ENCODE results near the gene ARHGEF19. TPM values are rescaled to one million over a fixed set of nuclear protein-coding genes. Genes with fewer than 3 reads are reported as not detected.
A peak's percentile ranks its signal among the peaks of the same experiment; 100 is the strongest.
"Not testable (repeated sequence)": the region's sequence is repeated elsewhere in the genome, so short reads cannot be mapped to it uniquely, and the experiment has no call there.

ARHGEF19 gene
- total and polyA plus RNA-seq, 2 experiments from 2014 or later = 21.0 to 24.8 TPM

DNA sequence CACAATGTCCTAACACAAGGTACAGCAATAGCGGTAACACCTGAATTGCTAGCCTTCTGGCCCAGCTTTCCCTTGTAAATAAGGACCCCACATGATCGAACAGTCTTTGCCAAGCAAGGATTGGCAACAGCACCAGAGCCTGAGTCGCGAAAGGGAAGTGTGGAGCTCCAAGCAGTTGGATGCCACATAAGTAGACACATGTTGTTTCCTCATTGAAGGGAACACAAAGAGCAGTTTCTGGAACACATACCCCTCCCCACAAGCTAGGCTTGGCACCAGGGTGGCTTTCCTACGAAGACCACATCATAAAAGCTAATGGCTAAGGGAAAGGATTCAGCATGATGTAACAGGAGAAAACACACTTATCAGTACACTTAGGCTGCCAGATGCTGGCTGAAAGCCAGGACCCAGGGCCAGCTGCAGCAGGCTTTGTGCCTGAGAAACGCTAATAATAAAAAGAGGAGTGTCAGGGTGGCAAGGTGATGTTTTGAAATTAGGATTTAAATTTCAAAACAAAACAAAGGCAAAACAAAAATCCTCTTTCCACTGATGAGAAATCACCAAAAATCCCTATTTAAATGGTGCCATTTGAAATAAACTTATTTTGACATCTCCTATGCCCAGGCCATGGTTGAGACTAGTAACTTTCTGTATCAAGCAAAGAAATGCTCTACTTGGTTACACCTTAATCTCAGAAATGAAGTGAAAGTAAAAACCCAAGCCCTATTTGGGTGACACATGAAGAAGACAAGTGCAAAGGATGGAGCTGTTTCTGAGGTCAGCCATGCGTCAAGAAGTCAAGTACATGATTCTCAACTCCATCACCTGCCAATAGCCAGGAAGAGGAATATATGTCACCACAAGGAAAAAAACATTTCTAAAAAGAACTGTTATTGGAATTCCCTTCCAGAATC is 36.4 kb upstream of the ARHGEF19 start:
- H3K9me3 ChIP-seq (ENCODE audit: low read depth) = no peaks in the 10 kb centered on the region
- H3K79me2 ChIP-seq = no peaks in the 10 kb centered on the region
- no peak overlapping the region for H2AFZ ChIP-seq
- no peak overlapping the region for H3K4me3 ChIP-seq
- H3K27me3 ChIP-seq = no peaks in the 10 kb centered on the region
- H4K20me1 ChIP-seq (ENCODE audit: insufficient read depth, poor library complexity, severe bottlenecking) = no peaks in the 10 kb centered on the region
- DNase-seq (ENCODE audit: low spot score) = peak; percentile 78
- H3K36me3 ChIP-seq (replicated peaks; ENCODE audit: insufficient read depth, low read depth) = no peaks in the 10 kb centered on the region
- 61% methylated on average over 7 of the region's 7 CpGs for WGBS (ENCODE audit: low lambda C conversion rate, missing lambda C conversion rate)
- TF ChIP-seq, protein P1, sequence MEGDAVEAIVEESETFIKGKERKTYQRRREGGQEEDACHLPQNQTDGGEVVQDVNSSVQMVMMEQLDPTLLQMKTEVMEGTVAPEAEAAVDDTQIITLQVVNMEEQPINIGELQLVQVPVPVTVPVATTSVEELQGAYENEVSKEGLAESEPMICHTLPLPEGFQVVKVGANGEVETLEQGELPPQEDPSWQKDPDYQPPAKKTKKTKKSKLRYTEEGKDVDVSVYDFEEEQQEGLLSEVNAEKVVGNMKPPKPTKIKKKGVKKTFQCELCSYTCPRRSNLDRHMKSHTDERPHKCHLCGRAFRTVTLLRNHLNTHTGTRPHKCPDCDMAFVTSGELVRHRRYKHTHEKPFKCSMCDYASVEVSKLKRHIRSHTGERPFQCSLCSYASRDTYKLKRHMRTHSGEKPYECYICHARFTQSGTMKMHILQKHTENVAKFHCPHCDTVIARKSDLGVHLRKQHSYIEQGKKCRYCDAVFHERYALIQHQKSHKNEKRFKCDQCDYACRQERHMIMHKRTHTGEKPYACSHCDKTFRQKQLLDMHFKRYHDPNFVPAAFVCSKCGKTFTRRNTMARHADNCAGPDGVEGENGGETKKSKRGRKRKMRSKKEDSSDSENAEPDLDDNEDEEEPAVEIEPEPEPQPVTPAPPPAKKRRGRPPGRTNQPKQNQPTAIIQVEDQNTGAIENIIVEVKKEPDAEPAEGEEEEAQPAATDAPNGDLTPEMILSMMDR (IDR thresholded peaks at IDR 0.05; ENCODE audit: poor library complexity) = no peak
- TF ChIP-seq EZH2 (IDR thresholded peaks at IDR 0.05; ENCODE audit: borderline replicate concordance) = no peak
- no peak for TF ChIP-seq EZH2phosphoT487 (IDR thresholded peaks at IDR 0.05; ENCODE audit: low read depth, severe bottlenecking, unreplicated experiment)
- H3K27ac ChIP-seq = peak overlapping the region; percentile 82
- no peaks in the 10 kb centered on the region for H3K9me2 ChIP-seq (replicated peaks; ENCODE audit: insufficient read depth)
- peaks cover 25% of the 10 kb centered on the region for H3K4me1 ChIP-seq (ENCODE audit: insufficient read depth)
- peak overlapping the region; percentile 10 for H3K4me2 ChIP-seq

DNA sequence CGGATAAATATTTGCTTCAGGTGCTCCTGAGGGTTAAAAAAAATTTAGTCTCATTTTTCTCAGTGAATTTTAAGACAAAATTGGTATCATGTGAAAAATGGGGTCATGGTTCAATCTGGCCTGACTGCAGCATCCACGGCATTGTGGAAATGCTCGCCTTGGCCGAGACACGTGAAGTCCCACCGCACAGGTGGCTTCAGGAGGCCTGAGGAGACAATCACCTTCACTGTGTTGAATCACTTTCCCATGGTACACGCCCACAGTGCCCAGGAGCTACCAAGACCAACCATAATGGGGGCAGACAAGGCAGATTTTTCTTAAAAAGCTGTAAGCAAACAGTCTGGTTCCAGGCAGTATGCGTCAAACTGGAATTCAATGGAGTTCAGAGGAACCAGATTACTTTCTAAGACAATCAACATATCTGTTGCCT is 35.6 kb upstream of the ARHGEF19 start:
- peak overlapping the region; percentile 82 for H3K27ac ChIP-seq
- H4K20me1 ChIP-seq (ENCODE audit: insufficient read depth, poor library complexity, severe bottlenecking) = no peaks in the 10 kb centered on the region
- no peaks in the 10 kb centered on the region for H3K79me2 ChIP-seq
- H2AFZ ChIP-seq = no peak overlapping the region
- H3K4me2 ChIP-seq = no peak overlapping the region
- H3K9me2 ChIP-seq (replicated peaks; ENCODE audit: insufficient read depth) = no peaks in the 10 kb centered on the region
- H3K36me3 ChIP-seq (replicated peaks; ENCODE audit: insufficient read depth, low read depth) = no peaks in the 10 kb centered on the region
- no peak overlapping the region for H3K4me3 ChIP-seq
- H3K27me3 ChIP-seq = no peaks in the 10 kb centered on the region
- DNase-seq (ENCODE audit: low spot score) = no peak
- TF ChIP-seq EZH2phosphoT487 (IDR thresholded peaks at IDR 0.05; ENCODE audit: low read depth, severe bottlenecking, unreplicated experiment) = no peak
- no peaks in the 10 kb centered on the region for H3K9me3 ChIP-seq (ENCODE audit: low read depth)
- H3K4me1 ChIP-seq (ENCODE audit: insufficient read depth) = peaks cover 26% of the 10 kb centered on the region
- WGBS (ENCODE audit: low lambda C conversion rate, missing lambda C conversion rate) = 90% methylated on average over 8 of the region's 8 CpGs

DNA sequence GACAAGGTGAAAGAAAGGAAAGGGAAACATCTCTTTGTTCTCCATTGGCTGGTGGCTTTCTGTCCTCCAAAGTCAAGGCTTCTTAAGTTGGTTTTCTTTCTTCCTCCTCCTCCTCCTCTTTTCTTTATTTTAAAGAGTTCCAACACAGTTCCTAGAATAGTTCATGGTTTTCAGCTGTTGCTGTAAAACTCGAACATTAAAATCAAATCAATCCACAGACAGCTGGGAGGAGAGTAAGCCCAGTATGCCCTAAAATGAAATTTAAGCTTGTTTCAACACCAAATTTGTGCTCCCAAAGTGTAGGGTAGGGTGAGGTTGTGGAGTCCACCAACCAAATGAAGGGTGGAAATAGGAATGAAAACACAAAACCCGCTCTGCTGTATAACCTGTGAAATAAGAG is 35.0 kb upstream of the ARHGEF19 start:
- no peaks in the 10 kb centered on the region for H3K79me2 ChIP-seq
- TF ChIP-seq, protein P1 (IDR thresholded peaks at IDR 0.05; ENCODE audit: poor library complexity) = no peak
- TF ChIP-seq EZH2 (IDR thresholded peaks at IDR 0.05; ENCODE audit: borderline replicate concordance) = no peak
- no peak for TF ChIP-seq EZH2phosphoT487 (IDR thresholded peaks at IDR 0.05; ENCODE audit: low read depth, severe bottlenecking, unreplicated experiment)
- H3K4me2 ChIP-seq = no peak overlapping the region
- no peaks in the 10 kb centered on the region for H3K9me2 ChIP-seq (replicated peaks; ENCODE audit: insufficient read depth)
- peak overlapping the region; percentile 82 for H3K27ac ChIP-seq
- no peak overlapping the region for H2AFZ ChIP-seq
- no peaks in the 10 kb centered on the region for H3K36me3 ChIP-seq (replicated peaks; ENCODE audit: insufficient read depth, low read depth)
- H3K4me3 ChIP-seq = no peak overlapping the region
- H3K9me3 ChIP-seq (ENCODE audit: low read depth) = no peaks in the 10 kb centered on the region
- H3K4me1 ChIP-seq (ENCODE audit: insufficient read depth) = peaks cover 26% of the 10 kb centered on the region
- no peaks in the 10 kb centered on the region for H3K27me3 ChIP-seq
- no peak for DNase-seq (ENCODE audit: low spot score)
- WGBS (ENCODE audit: low lambda C conversion rate, missing lambda C conversion rate) = 90% methylated on average over 2 of the region's 2 CpGs
- H4K20me1 ChIP-seq (ENCODE audit: insufficient read depth, poor library complexity, severe bottlenecking) = no peaks in the 10 kb centered on the region

DNA sequence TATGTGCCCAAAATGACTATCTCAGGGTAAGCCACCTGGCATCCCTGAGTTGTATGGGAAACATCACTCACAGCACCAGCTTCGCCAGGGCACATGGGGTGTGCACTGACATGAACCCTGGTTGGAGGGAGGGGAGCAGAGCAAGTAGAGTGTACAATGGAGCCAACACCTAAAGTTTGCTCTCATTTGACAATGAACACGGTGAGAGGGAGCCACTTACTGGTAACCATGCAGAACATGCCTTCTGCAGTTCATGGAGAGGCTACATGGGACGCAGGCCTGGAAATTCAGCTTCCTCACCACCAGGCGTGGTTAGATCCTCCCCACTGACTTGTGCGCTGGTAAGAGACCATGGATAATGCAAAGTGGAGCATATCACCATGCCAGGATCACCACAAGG is 34.5 kb upstream of the ARHGEF19 start:
- Histone ChIP-seq H3K4me2 (no peak overlapping the region), H3K9me2 (replicated peaks; ENCODE audit: insufficient read depth) (no peaks in the 10 kb centered on the region), H2AFZ (no peak overlapping the region), H3K36me3 (replicated peaks; ENCODE audit: insufficient read depth, low read depth) (no peaks in the 10 kb centered on the region), H3K27ac (peak overlapping the region; percentile 82), H3K9me3 (ENCODE audit: low read depth) (no peaks in the 10 kb centered on the region), H3K4me3 (no peak overlapping the region), H3K4me1 (ENCODE audit: insufficient read depth) (peaks cover 26% of the 10 kb centered on the region), H3K27me3 (no peaks in the 10 kb centered on the region), H3K79me2 (no peaks in the 10 kb centered on the region), H4K20me1 (ENCODE audit: insufficient read depth, poor library complexity, severe bottlenecking) (no peaks in the 10 kb centered on the region)
- 97% methylated on average over 5 of the region's 5 CpGs for WGBS (ENCODE audit: low lambda C conversion rate, missing lambda C conversion rate)
- TF ChIP-seq, protein P1 (IDR thresholded peaks at IDR 0.05; ENCODE audit: poor library complexity) = no peak
- no peak for TF ChIP-seq EZH2 (IDR thresholded peaks at IDR 0.05; ENCODE audit: borderline replicate concordance)
- no peak for TF ChIP-seq EZH2phosphoT487 (IDR thresholded peaks at IDR 0.05; ENCODE audit: low read depth, severe bottlenecking, unreplicated experiment)
- no peak for DNase-seq (ENCODE audit: low spot score)

DNA sequence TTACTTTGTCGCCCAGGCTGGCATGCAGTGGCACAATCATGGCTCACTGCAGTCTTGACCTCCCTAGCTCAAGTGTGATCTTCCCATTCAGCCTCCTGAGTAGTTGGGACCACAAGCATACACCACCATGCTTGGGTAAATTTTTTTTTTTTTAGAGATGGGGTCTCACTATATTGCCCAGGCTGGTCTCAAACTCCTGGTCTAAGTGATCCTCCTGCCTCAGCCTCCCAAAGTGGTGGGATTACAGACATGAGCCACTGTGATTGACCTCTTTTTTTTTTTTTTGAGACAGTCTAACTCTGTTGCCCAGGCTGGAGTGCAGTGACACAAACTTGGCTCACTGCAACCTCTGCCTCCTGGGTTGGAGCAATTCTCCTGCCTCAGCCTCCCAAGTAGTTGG is 33.8 kb upstream of the ARHGEF19 start:
- H3K4me2 ChIP-seq; H3K9me2 ChIP-seq (replicated peaks; ENCODE audit: insufficient read depth); H3K9me3 ChIP-seq (ENCODE audit: low read depth); H3K36me3 ChIP-seq (replicated peaks; ENCODE audit: insufficient read depth, low read depth); H3K4me3 ChIP-seq; H2AFZ ChIP-seq; H4K20me1 ChIP-seq (ENCODE audit: insufficient read depth, poor library complexity, severe bottlenecking); H3K27ac ChIP-seq; H3K27me3 ChIP-seq; DNase-seq (ENCODE audit: low spot score); H3K79me2 ChIP-seq: not testable (repeated sequence)
- WGBS (ENCODE audit: low lambda C conversion rate, missing lambda C conversion rate) = 96% methylated on average over 1 of the region's 1 CpG
- peaks cover 26% of the 10 kb centered on the region for H3K4me1 ChIP-seq (ENCODE audit: insufficient read depth)
